Measurements from ENCODE around the gene PLXNA4.

PLXNA4 gene

GRCh38 chr7:132108563-132108962 lies 467.7 kb downstream of the PLXNA4 start:
- Histone ChIP-seq H3K4me1 (no peaks in the 10 kb centered on the region), H3K4me3 (no peak overlapping the region), H3K36me3 (no peaks in the 10 kb centered on the region), H4K20me1 (no peaks in the 10 kb centered on the region), H3K9ac (no peak overlapping the region), H3K4me2 (no peak overlapping the region), H3K27me3 (no peaks in the 10 kb centered on the region), H3K27ac (no peak overlapping the region), H3K9me3 (replicated peaks in 1 of 11) (no peaks in the 10 kb centered on the region)
- TF ChIP-seq Cebpa-rat (IDR thresholded peaks at IDR 0.05): no peak

DNA sequence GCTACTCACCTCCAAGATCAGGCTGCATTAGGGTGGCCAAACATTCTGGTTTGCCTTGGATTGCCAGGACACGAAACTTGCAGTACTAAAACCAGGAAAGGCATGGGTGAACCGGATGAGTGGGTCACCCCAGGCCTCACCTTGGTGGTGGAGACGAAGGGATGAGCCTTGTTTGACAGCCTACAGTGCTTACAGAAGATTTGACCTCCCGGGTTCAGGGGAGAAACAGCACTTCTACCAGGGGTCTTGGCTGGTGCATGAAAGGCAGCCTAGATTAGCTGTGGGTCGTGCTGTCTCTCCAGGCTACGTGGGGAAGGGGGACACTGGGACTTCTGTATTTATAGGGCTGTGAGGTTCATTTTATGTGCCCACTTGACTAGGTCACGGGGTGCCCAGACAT lies 469.8 kb downstream of the PLXNA4 start:
- Histone ChIP-seq H3K9ac (no peak overlapping the region), H3K27ac (no peak overlapping the region), H3K4me1 (no peaks in the 10 kb centered on the region), H3K36me3 (no peaks in the 10 kb centered on the region), H3K9me3 (replicated peaks in 1 of 11) (no peaks in the 10 kb centered on the region; a peak in 1 of 22 replicates), H3K4me2 (no peak overlapping the region), H3K27me3 (no peaks in the 10 kb centered on the region), H3K4me3 (no peak overlapping the region), H4K20me1 (no peaks in the 10 kb centered on the region)
- no peak for TF ChIP-seq Cebpa-rat (IDR thresholded peaks at IDR 0.05)

DNA sequence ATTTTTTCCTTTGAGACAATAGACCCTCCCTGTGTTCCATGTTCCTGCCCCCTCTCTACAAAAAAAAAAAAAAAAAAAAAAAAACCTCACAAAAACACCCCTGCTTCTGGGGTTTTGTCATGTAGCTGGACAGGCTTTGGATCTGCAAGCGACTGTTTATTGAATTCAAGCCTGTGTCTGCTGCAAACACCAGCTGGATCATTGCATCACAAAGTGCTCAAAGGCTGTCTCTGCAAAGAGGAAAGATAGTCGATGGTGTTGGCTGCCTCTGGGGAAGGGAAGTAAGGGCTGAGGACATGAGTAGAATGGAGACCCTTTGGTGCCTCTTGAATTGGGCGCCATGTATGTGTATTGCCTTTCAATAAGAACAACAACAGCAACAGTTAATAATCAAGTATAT lies 471.2 kb downstream of the PLXNA4 start:
- no peaks in the 10 kb centered on the region for H4K20me1 ChIP-seq
- TF ChIP-seq Cebpa-rat (IDR thresholded peaks at IDR 0.05): no peak
- no peaks in the 10 kb centered on the region for H3K36me3 ChIP-seq
- H3K27ac ChIP-seq: no peak overlapping the region
- no peak overlapping the region for H3K4me3 ChIP-seq
- H3K9me3 ChIP-seq (replicated peaks in 1 of 11): no peaks in the 10 kb centered on the region; a peak in 1 of 22 replicates
- no peak overlapping the region for H3K4me2 ChIP-seq
- no peaks in the 10 kb centered on the region for H3K27me3 ChIP-seq
- no peak overlapping the region for H3K9ac ChIP-seq
- no peaks in the 10 kb centered on the region for H3K4me1 ChIP-seq

GRCh38 chr7:132103718-132104117 lies 472.6 kb downstream of the PLXNA4 start:
- H3K27me3 ChIP-seq: no peaks in the 10 kb centered on the region
- no peaks in the 10 kb centered on the region; a peak in 1 of 22 replicates for H3K9me3 ChIP-seq (replicated peaks in 1 of 11)
- no peak overlapping the region for H3K4me3 ChIP-seq
- H3K36me3 ChIP-seq: no peaks in the 10 kb centered on the region
- no peak overlapping the region for H3K4me2 ChIP-seq
- no peaks in the 10 kb centered on the region for H3K4me1 ChIP-seq
- no peak overlapping the region for H3K27ac ChIP-seq
- no peaks in the 10 kb centered on the region for H4K20me1 ChIP-seq
- H3K9ac ChIP-seq: no peak overlapping the region
- TF ChIP-seq Cebpa-rat (IDR thresholded peaks at IDR 0.05): no peak

GRCh38 chr7:132102942-132103341 lies 473.3 kb downstream of the PLXNA4 start:
- Histone ChIP-seq H3K4me2 (no peak overlapping the region), H3K9me3 (replicated peaks in 1 of 11) (no peaks in the 10 kb centered on the region; a peak in 1 of 22 replicates)

DNA sequence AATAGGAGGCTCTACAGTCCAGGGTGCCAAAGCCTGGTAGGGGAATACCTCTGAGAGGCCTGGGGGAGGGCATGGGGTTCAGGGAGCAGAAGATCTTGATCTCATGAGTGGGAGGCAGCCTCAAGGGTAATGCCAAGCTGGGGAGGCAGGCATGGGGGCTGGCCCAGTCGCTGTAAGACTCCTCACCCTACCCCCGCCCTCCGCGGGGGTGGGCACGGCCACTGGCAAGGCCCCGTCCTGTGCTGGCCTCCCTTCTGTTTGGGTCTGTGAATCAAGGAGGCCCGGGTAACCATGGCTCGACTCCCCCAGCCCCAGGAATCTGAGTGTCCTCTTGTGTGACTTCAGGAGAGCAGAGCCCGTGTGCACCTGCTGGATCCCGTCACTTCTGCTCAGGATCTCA lies 473.9 kb downstream of the PLXNA4 start:
- Histone ChIP-seq H3K36me3 (no peaks in the 10 kb centered on the region), H3K4me2 (no peak overlapping the region), H3K9me3 (replicated peaks in 1 of 11) (no peaks in the 10 kb centered on the region; a peak in 1 of 22 replicates), H3K27me3 (no peaks in the 10 kb centered on the region), H3K27ac (no peak overlapping the region), H3K4me3 (no peak overlapping the region), H3K4me1 (no peaks in the 10 kb centered on the region), H3K9ac (no peak overlapping the region), H4K20me1 (no peaks in the 10 kb centered on the region)
- no peak for TF ChIP-seq Cebpa-rat (IDR thresholded peaks at IDR 0.05)

More at GRCh38 chr7:132102942-132103341, 473.3 kb downstream of the PLXNA4 start:
- Histone ChIP-seq H3K27ac (no peak overlapping the region), H3K27me3 (no peaks in the 10 kb centered on the region), H3K4me3 (no peak overlapping the region), H3K9ac (no peak overlapping the region), H3K36me3 (no peaks in the 10 kb centered on the region), H4K20me1 (no peaks in the 10 kb centered on the region), H3K4me1 (no peaks in the 10 kb centered on the region)
- TF ChIP-seq Cebpa-rat (IDR thresholded peaks at IDR 0.05): no peak

- H3K4me1 ChIP-seq: no peaks in the 10 kb centered on the region
- no peaks in the 10 kb centered on the region; a peak in 1 of 22 replicates for H3K9me3 ChIP-seq (replicated peaks in 1 of 11)
- no peak overlapping the region for H3K9ac ChIP-seq
- no peaks in the 10 kb centered on the region for H3K36me3 ChIP-seq
- TF ChIP-seq Cebpa-rat (IDR thresholded peaks at IDR 0.05): no peak
- no peaks in the 10 kb centered on the region for H4K20me1 ChIP-seq
- no peaks in the 10 kb centered on the region for H3K27me3 ChIP-seq
- H3K4me2 ChIP-seq: no peak overlapping the region
- no peak overlapping the region for H3K4me3 ChIP-seq
- H3K27ac ChIP-seq: no peak overlapping the region
Measured at GRCh38 chr7:132100981-132101380, 475.3 kb downstream of the PLXNA4 start.

DNA sequence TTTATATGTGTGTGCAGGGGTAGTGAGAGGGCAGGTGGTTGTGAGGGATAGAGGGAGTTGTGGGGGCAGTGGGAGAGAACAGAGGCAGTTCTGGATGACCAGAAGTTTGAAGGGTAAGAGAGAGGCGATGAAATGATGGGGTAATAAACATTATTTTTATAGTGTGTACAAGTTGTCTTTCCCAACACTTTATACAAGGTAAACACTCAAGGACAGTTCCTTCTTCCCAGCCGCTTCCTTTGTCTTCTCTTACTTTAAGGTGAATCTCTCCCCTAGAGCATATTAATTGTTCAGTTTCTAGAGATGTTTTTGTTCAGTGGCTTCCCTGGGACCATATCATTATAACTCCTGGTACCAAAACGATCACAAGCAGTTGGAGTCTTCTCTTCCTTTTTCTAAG lies 475.8 kb downstream of the PLXNA4 start:
- no peak overlapping the region for H3K4me3 ChIP-seq
- no peaks in the 10 kb centered on the region for H3K4me1 ChIP-seq
- H3K27ac ChIP-seq: no peak overlapping the region
- no peak overlapping the region for H3K4me2 ChIP-seq
- TF ChIP-seq Cebpa-rat (IDR thresholded peaks at IDR 0.05): no peak
- no peaks in the 10 kb centered on the region for H3K36me3 ChIP-seq
- H3K9me3 ChIP-seq (replicated peaks in 1 of 11): no peaks in the 10 kb centered on the region; a peak in 1 of 22 replicates
- H4K20me1 ChIP-seq: no peaks in the 10 kb centered on the region
- no peaks in the 10 kb centered on the region for H3K27me3 ChIP-seq
- no peak overlapping the region for H3K9ac ChIP-seq

DNA sequence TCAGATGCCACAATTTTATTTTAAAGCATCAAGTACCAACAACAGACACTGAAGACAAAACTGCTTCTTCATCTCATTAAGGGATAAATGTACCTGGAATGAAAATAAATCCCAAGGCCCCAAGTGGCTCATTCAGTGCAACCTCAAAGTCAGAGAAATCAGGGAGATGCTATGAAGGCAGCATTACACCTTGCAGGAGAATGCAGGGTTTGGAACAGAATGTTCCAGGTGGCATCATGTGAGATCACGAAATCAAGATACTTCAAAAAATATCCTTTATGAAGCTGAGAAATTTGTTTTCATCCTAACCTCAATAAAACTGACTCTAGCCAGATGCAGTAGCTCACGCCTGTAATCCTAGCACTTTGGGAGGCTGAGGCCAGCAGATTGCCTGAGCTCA lies 477.1 kb downstream of the PLXNA4 start:
- Histone ChIP-seq H3K27ac (no peak overlapping the region), H3K4me3 (no peak overlapping the region), H3K4me1 (no peaks in the 10 kb centered on the region), H3K9me3 (replicated peaks in 1 of 11) (no peaks in the 10 kb centered on the region; a peak in 1 of 22 replicates), H3K27me3 (no peaks in the 10 kb centered on the region), H3K9ac (no peak overlapping the region), H3K36me3 (no peaks in the 10 kb centered on the region), H4K20me1 (no peaks in the 10 kb centered on the region), H3K4me2 (no peak overlapping the region)
- no peak for TF ChIP-seq Cebpa-rat (IDR thresholded peaks at IDR 0.05)

GRCh38 chr7:132098327-132098726 lies 477.9 kb downstream of the PLXNA4 start:
- Histone ChIP-seq H4K20me1 (no peaks in the 10 kb centered on the region), H3K4me1 (no peaks in the 10 kb centered on the region), H3K4me2 (no peak overlapping the region), H3K9ac (no peak overlapping the region), H3K27me3 (no peaks in the 10 kb centered on the region), H3K9me3 (replicated peaks in 1 of 11) (no peaks in the 10 kb centered on the region; a peak in 1 of 22 replicates), H3K36me3 (no peaks in the 10 kb centered on the region), H3K4me3 (no peak overlapping the region), H3K27ac (no peak overlapping the region)
- TF ChIP-seq Cebpa-rat (IDR thresholded peaks at IDR 0.05): no peak
